ENCODE measurements around the gene ST13.

- TF ChIP-seq CTCF (conservative IDR thresholded peaks at IDR 0.05; ENCODE audit: low read length) (no peak), EZH2phosphoT487 (IDR thresholded peaks at IDR 0.05; ENCODE audit: borderline replicate concordance, low read depth, low read length) (no peak)
Observed at GRCh38 chr22:40797427-40797826, 59.0 kb downstream of the ST13 start.
